Eye (tissue), 1 donor: Measurements from ENCODE around the gene DDX47.

Experiments
- DNase-seq: peaks from one replicate; pipeline ENCODE4 v3.0.0-alpha.2; 2015

Gene DDX47

GRCh38 chr12:12877153-12877768, 64.1 kb downstream of the DDX47 start:
- DNase-seq, result no peak

GRCh38 chr12:12877781-12878455, 64.8 kb downstream of the DDX47 start:
- DNase-seq, result no peak
